IgD-negative memory B cell (primary cell): ENCODE data around the gene RAPGEF1. TPM values are rescaled to one million over a fixed set of nuclear protein-coding genes. Genes with fewer than 3 reads are reported as not detected.

ENCODE experiments used
- H3K27ac Mint-ChIP-seq, 3 donors: one replicate each; pipeline ENCODE4 v1.8.0; 2020 to 2022; ENCODE audit warnings: mild to moderate bottlenecking in 3 of 3, mixed read lengths in 3 of 3, moderate library complexity in 1 of 3
- H3K27me3 Mint-ChIP-seq: one replicate; pipeline ENCODE4 v1.8.0; 2021; ENCODE audit warnings: mixed read lengths
- H3K36me3 Mint-ChIP-seq: one replicate; pipeline ENCODE4 v1.8.0; 2020; ENCODE audit warnings: mild to moderate bottlenecking, mixed read lengths
- H3K4me1 Mint-ChIP-seq, 3 donors: one replicate each; pipeline ENCODE4 v1.8.0; 2020 to 2022; ENCODE audit warnings: mixed read lengths in 3 of 3, mild to moderate bottlenecking in 1 of 3
- H3K4me3 Mint-ChIP-seq, 4 donors: one replicate each; pipeline ENCODE4 v1.8.0; 2020 to 2022; ENCODE audit warnings: mild to moderate bottlenecking in 4 of 4, mixed read lengths in 4 of 4, moderate library complexity in 3 of 4
- H3K9me3 Mint-ChIP-seq, 3 donors: one replicate each; pipeline ENCODE4 v1.8.0; 2020 to 2021; ENCODE audit warnings: mixed read lengths in 3 of 3, mild to moderate bottlenecking in 1 of 3
- polyA plus RNA-seq: library from polyadenylated mRNA; unstranded; fragments of 300-500 nt; fragmentation: Illumina TruSeq; gene quantifications from one replicate; pipeline ENCODE4 v1.2.3, GENCODE V29; 2021

The RAPGEF1 gene
- polyA plus RNA-seq, 1 donor from 2014 or later = 40.8 TPM

DNA sequence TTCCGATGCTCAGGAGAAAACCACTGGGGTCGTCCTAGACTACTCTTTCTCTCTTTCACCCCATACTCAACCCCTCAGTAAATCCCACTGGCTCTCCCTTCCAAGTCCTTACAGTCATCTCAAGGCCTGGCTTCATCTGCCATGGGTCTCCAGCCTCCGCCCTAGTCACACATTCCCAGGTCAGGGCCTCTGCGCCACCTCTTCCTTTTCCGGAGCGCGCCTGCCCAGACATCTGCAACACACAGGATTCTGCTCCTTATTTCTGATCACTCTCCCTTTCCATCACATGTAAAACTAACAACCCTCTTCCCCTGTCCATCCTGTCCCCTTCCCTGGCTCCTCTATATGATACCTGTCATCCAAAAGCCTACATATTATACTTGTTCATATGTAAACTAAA is 39.8 kb downstream of the RAPGEF1 start:
- H3K27me3 Mint-ChIP-seq = no peaks in the 10 kb centered on the region
- H3K9me3 Mint-ChIP-seq = no peaks in the 10 kb centered on the region
- H3K36me3 Mint-ChIP-seq = peaks cover 3% of the 10 kb centered on the region
- H3K27ac Mint-ChIP-seq = peak overlapping the region in 1 of 3 donors; percentile 42
- H3K4me3 Mint-ChIP-seq = peak overlapping the region in 3 of 4 donors; percentile 2 to 56 (median 24)
- peaks cover 66 to 83% (median 72%) of the 10 kb centered on the region in 3 donors for H3K4me1 Mint-ChIP-seq

GRCh38 chr9:131698618-131698985 is 41.3 kb downstream of the RAPGEF1 start:
- no peaks in the 10 kb centered on the region for H3K27me3 Mint-ChIP-seq
- peaks cover 66 to 80% (median 66%) of the 10 kb centered on the region in 3 donors for H3K4me1 Mint-ChIP-seq
- peak overlapping the region in 1 of 4 donors; percentile 49 for H3K4me3 Mint-ChIP-seq
- H3K27ac Mint-ChIP-seq = peak overlapping the region in 1 of 3 donors; percentile 78
- no peaks in the 10 kb centered on the region for H3K9me3 Mint-ChIP-seq
- peaks cover 3% of the 10 kb centered on the region for H3K36me3 Mint-ChIP-seq

- no peaks in the 10 kb centered on the region for H3K9me3 Mint-ChIP-seq
- peaks cover 3% of the 10 kb centered on the region for H3K36me3 Mint-ChIP-seq
- H3K27ac Mint-ChIP-seq = peak overlapping the region in 2 of 3 donors; percentile 41 to 78
- no peaks in the 10 kb centered on the region for H3K27me3 Mint-ChIP-seq
- peak overlapping the region in 3 of 4 donors; percentile 10 to 58 (median 17) for H3K4me3 Mint-ChIP-seq
- peaks cover 71 to 79% (median 72%) of the 10 kb centered on the region in 3 donors for H3K4me1 Mint-ChIP-seq
Measured at GRCh38 chr9:131697908-131698617, 41.8 kb downstream of the RAPGEF1 start.

GRCh38 chr9:131697097-131697496 is 42.8 kb downstream of the RAPGEF1 start:
- H3K27ac Mint-ChIP-seq = no peak overlapping the region
- no peaks in the 10 kb centered on the region for H3K9me3 Mint-ChIP-seq
- no peak overlapping the region for H3K4me3 Mint-ChIP-seq
- H3K36me3 Mint-ChIP-seq = peaks cover 3% of the 10 kb centered on the region
- H3K27me3 Mint-ChIP-seq = no peaks in the 10 kb centered on the region
- peaks cover 70 to 82% (median 75%) of the 10 kb centered on the region in 3 donors for H3K4me1 Mint-ChIP-seq

DNA sequence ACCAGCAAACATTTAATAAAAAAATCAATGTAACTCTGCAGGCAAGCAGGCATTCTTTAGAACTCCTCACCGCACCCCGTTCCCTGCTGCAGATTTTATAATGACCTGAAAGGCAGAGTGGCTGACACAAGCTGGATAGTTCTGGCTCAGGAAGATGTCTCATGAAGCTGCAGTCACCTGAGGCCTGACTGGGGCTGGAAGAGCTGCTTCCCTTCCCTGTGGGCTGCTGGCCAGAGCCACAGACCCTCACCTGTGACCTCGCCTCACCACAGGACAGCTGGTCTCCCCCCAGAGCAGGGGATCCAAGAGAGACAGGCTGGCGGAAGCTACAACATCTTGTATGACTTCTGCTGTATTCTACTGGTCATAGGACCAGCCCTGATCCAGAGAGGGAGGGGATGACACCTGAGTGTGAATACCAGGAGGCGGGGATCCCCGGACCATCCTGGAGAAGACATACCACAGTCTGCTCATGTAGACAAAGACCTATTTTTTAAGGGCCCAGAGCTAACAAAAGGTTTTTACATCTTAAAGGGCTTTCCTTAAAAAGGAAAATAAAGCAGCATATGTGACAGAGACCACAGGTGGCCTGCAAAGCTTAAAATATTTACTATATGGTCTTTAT is 43.9 kb downstream of the RAPGEF1 start:
- peak overlapping the region in 2 of 4 donors; percentile 9 to 54 for H3K4me3 Mint-ChIP-seq

DNA sequence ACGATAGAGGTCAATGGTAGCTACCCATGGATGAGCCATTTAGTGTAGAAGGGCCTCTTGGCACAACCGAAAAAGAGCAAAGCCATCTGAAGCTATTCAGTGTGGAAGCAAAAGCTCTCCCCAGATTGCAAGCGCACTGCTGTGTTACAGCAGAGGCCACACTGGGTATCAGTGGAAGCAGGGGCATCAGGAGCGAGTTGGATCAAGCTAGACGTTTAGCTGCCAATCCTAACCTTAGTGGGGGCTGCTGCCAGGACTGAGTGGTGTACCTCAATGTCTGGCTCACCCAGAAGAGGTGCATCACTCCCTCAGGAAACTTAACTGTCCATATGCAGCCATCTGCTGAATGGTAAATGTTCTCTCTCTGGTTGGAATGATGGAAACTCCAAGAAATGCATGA is 44.5 kb downstream of the RAPGEF1 start:
- Mint-ChIP-seq H3K4me3 (peak overlapping the region in 1 of 4 donors; percentile 54), H3K36me3 (peaks cover 3% of the 10 kb centered on the region), H3K9me3 (no peaks in the 10 kb centered on the region), H3K27ac (peak overlapping the region in 1 of 3 donors; percentile 87), H3K27me3 (no peaks in the 10 kb centered on the region), H3K4me1 (peaks cover 70 to 81% (median 77%) of the 10 kb centered on the region in 3 donors)

More for the DNA sequence above, 43.9 kb downstream of the RAPGEF1 start:
- Mint-ChIP-seq H3K36me3 (peaks cover 3% of the 10 kb centered on the region), H3K27ac (peak overlapping the region in 2 of 3 donors; percentile 31 to 87), H3K27me3 (no peaks in the 10 kb centered on the region), H3K4me1 (peaks cover 71 to 82% (median 76%) of the 10 kb centered on the region in 3 donors), H3K9me3 (no peaks in the 10 kb centered on the region)

DNA sequence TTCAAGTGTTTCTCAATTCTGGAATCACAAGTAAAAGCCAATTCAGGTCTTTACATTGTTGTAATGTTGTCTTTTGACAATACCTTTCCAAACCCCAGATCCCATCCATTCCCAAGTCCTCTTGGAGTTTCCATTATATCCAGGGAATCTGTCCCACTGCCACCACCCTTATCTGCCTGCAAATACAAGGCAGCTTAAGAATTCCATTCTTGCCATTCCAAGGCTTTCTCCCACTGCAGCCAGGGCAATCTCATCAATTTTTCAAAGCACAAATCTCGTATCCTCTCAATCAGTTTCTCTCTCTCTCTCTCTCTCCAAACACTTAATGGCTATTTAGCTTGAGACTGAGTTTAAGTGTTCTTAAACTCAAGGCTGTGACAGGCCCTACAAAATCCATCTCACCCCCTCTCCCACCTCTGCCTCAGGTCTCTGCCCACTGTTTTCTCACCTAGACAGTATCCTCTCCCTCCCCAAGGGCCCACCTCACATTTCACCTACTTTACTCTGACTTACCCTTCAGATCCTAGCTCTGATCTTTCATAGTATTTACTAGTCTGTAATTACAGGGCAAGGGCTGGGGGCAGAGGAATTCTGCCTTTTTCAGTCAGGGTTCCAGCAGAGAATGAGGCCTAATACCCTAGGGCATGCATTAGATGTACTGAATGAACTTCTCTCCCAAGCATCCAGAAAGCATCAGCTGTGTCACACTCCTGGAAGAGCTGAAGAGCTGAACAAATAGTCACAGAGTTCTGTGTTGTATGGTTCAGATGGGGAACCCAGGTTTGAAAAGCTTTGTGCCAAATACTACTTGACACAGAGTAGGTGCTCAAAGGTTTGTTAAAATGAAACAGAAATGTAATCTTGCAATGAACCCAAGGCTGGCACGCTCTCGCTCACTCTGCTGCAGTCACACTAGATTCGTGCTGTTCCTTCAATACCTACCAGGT is 46.0 kb downstream of the RAPGEF1 start:
- Mint-ChIP-seq H3K4me3 (peak overlapping the region in 1 of 4 donors; percentile 48), H3K9me3 (no peaks in the 10 kb centered on the region), H3K27me3 (no peaks in the 10 kb centered on the region), H3K27ac (peak overlapping the region in 2 of 3 donors; percentile 52 to 68), H3K36me3 (no peaks in the 10 kb centered on the region), H3K4me1 (peaks cover 63 to 80% (median 78%) of the 10 kb centered on the region in 3 donors)

DNA sequence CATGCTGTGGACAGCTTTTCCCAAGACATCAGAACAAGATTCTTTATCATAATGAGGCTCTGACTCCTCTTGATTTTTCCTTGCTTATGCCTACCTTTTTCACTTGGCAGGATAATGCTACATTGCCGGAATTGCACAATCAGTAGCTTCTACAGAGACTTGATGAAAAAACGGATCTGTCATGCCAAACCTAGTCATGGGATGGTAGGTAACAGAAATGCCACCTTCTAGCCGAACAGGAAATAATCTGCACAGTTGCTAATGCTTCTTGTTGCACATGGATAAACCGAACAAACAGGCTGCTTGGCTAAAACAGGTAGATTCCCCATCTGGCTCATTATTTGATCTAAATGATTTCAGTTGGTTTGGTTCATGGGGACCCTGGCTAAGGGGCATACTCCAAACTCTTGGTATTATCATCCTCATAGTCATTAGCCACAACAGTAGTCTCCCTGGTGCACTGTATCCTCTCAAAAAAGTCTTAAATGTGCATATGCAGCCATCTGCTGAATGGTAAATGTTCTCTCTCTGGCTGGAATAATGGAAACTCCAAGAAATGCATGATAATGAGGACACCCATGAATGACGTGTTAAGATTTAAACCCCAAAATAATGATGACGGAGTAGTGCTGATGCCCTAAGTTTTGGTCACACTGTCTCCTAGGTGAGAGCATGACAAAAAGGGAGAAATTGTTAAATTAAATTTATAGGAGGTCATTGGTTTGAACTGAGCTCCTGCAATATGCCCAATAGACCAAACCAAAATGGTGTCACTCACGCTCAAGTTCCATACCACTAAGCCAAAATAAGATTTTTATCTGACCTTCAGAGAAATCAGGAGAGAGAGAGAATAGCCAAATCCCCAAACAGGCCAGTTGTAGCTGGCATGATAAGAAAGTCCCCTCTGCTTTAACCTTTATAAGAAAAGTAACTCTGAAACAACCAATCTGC is 47.0 kb downstream of the RAPGEF1 start:
- Mint-ChIP-seq H3K4me1 (peaks cover 52 to 81% (median 81%) of the 10 kb centered on the region in 3 donors), H3K27ac (peak overlapping the region in 2 of 3 donors; percentile 14 to 52), H3K9me3 (no peaks in the 10 kb centered on the region), H3K4me3 (peak overlapping the region in 1 of 4 donors; percentile 73), H3K27me3 (no peaks in the 10 kb centered on the region), H3K36me3 (no peaks in the 10 kb centered on the region)

DNA sequence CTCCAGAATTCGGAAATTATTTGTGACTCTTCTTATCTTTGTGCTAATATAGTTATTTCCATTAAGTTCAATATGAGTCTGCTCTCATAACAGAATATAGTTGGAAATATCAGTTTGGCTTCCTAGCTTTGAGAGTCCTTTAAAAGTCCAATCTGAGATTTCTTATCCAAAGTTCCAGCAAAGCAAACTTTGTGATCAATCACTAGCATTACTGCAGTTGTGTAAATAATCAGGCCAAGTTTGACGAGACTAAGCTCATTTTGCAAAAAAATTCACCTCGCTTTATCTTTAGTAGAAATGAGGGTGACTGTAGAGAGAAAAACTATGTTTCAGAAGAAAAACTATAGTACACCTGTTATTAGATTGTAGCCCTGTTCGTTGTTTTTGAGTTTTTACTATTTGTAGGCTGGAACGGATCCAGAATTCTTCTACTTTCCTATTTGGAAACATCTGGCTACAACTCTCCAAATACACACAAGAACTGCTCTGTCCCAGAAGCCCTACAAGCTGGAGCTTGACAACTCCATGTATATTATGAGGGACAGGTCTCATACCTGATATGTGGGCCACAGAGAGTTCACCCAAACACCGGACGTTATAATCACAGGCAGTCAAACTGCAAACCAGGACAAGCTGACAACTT is 47.8 kb downstream of the RAPGEF1 start:
- Mint-ChIP-seq H3K27me3 (no peaks in the 10 kb centered on the region), H3K9me3 (no peaks in the 10 kb centered on the region), H3K4me1 (peaks cover 53 to 82% (median 82%) of the 10 kb centered on the region in 3 donors), H3K27ac (peak overlapping the region in 2 of 3 donors; percentile 10 to 20), H3K4me3 (peak overlapping the region in 2 of 4 donors; percentile 19 to 73), H3K36me3 (no peaks in the 10 kb centered on the region)

GRCh38 chr9:131690941-131691573 is 48.8 kb downstream of the RAPGEF1 start:
- H3K27ac Mint-ChIP-seq = peak overlapping the region; percentile 10 to 49 (median 20)
- no peaks in the 10 kb centered on the region for H3K27me3 Mint-ChIP-seq
- H3K4me1 Mint-ChIP-seq = peaks cover 54 to 83% (median 82%) of the 10 kb centered on the region in 3 donors
- no peaks in the 10 kb centered on the region for H3K36me3 Mint-ChIP-seq
- H3K4me3 Mint-ChIP-seq = peak overlapping the region in 2 of 4 donors; percentile 37 to 41
- H3K9me3 Mint-ChIP-seq = no peaks in the 10 kb centered on the region

GRCh38 chr9:131690462-131690861 is 49.4 kb downstream of the RAPGEF1 start:
- no peaks in the 10 kb centered on the region for H3K9me3 Mint-ChIP-seq
- no peaks in the 10 kb centered on the region for H3K36me3 Mint-ChIP-seq
- peak overlapping the region in 2 of 3 donors; percentile 2 to 74 for H3K27ac Mint-ChIP-seq
- no peaks in the 10 kb centered on the region for H3K27me3 Mint-ChIP-seq
- H3K4me1 Mint-ChIP-seq = peaks cover 52 to 83% (median 82%) of the 10 kb centered on the region in 3 donors
- peak overlapping the region in 2 of 4 donors; percentile 41 to 81 for H3K4me3 Mint-ChIP-seq

GRCh38 chr9:131688377-131688776 is 51.5 kb downstream of the RAPGEF1 start:
- H3K36me3 Mint-ChIP-seq = peaks cover 2% of the 10 kb centered on the region
- H3K4me3 Mint-ChIP-seq = peak overlapping the region in 2 of 4 donors; percentile 3 to 24
- peak overlapping the region; percentile 76 to 90 (median 87) for H3K27ac Mint-ChIP-seq
- peaks cover 46 to 82% (median 76%) of the 10 kb centered on the region in 3 donors for H3K4me1 Mint-ChIP-seq
- H3K9me3 Mint-ChIP-seq = no peaks in the 10 kb centered on the region
- H3K27me3 Mint-ChIP-seq = no peaks in the 10 kb centered on the region
